KOPT-K1 (cell line): ENCODE results near the gene ZNF683.
A peak's percentile ranks its signal among the peaks of the same experiment; 100 is the strongest.
"Not testable (repeated sequence)": the region's sequence is repeated elsewhere in the genome, so short reads cannot be mapped to it uniquely, and the experiment has no call there.

Experiments
- H3K27ac ChIP-seq: fragments of 200-600 bp; sonication (generic); 2 replicates; pipeline ENCODE4 v1.5.1; 2016; ENCODE audit warnings: antibody characterized with exemption, mild to moderate bottlenecking, low read depth, low read length; ENCODE audit not compliant: poor library complexity, severe bottlenecking
- H3K36me3 ChIP-seq: fragments of 200-600 bp; sonication (generic); 2 replicates; pipeline ENCODE4 v1.5.1; 2017; ENCODE audit warnings: antibody characterized with exemption, mild to moderate bottlenecking, low read length, moderate library complexity; ENCODE audit not compliant: insufficient read depth
- H3K9me3 ChIP-seq: fragments of 200-600 bp; sonication (generic); 2 replicates; pipeline ENCODE4 v1.5.1; 2017; ENCODE audit warnings: antibody characterized with exemption, low read length, mild to moderate bottlenecking; ENCODE audit not compliant: insufficient read depth, poor library complexity, severe bottlenecking

Gene ZNF683

DNA sequence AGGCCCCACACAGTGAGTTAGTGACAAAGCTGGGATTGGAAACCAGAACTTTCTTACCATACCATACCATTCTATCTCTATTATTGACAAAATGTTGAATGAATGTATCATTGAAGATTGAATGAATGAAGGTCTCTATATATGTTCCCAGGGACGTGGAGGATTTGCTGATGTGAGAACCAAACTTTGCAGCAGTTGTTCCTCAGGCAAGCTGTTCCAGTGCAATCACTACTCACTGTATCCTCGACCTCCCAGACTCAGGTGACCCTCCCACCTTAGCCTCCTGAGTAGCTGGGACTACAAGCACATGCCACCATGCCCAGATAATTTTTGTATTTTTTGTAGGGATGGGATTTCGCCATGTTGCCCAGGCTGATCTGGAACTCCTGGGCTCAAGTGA is 26.5 kb upstream of the ZNF683 start:
- H3K9me3 ChIP-seq: no peaks in the 10 kb centered on the region
- no peak overlapping the region for H3K27ac ChIP-seq
- no peaks in the 10 kb centered on the region for H3K36me3 ChIP-seq

GRCh38 chr1:26395754-26396153 is 23.2 kb upstream of the ZNF683 start:
- H3K9me3 ChIP-seq: no peaks in the 10 kb centered on the region
- H3K27ac ChIP-seq: no peak overlapping the region
- H3K36me3 ChIP-seq: no peaks in the 10 kb centered on the region

DNA sequence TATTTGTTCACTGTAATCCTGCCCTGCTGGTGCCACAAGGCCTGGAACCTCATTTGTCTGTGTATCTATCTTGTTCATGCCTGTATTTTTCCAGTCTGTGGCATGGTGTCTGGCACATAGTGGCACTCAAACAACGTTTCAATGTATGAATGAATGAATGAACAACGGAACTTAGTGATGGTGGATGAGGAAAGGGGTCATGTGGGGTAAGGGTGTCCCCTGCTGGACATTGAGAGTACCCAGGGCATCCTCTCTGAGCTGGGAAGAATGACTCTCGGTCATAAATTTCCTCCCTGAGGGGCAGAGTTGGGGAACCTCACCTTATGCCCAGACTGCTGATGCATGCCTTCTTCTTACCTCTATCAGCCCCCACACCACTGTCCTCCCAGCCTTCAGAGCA is 18.9 kb upstream of the ZNF683 start:
- no peaks in the 10 kb centered on the region for H3K36me3 ChIP-seq
- H3K27ac ChIP-seq: no peak overlapping the region
- no peaks in the 10 kb centered on the region for H3K9me3 ChIP-seq

DNA sequence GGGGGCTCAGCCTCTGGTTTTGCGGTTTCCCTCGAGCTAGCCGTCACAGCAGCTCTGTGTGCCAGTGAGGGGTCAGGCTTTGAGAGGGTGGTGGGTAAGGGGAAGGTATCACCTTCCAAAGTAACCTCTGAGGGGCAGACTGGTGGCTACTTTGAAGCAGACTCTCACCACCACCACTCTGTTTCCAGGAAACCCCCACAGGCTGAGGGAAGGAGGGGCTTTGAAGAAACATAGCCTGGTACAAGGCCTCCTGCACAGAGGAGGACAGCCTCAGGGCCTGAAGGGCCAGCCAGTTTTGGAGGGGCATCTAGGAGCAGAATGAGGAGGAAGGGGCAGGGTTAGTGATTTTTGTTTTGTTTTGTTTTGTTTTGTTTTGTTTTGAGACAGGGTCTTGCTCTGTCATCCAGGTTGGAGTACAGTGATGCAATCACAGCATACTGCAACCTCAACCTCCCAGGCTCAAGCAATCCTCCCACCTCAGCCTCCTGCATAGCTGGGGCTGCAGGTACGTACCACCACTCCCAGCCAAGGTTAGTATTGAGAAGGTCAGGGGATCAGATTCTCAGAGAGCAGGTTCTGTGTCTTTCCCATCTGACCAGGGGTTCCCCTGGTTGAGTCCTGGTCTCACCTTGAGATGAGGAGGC is 17.2 kb upstream of the ZNF683 start:
- H3K9me3 ChIP-seq: no peaks in the 10 kb centered on the region
- peak overlapping the region; percentile 48 for H3K27ac ChIP-seq
- H3K36me3 ChIP-seq: no peaks in the 10 kb centered on the region

DNA sequence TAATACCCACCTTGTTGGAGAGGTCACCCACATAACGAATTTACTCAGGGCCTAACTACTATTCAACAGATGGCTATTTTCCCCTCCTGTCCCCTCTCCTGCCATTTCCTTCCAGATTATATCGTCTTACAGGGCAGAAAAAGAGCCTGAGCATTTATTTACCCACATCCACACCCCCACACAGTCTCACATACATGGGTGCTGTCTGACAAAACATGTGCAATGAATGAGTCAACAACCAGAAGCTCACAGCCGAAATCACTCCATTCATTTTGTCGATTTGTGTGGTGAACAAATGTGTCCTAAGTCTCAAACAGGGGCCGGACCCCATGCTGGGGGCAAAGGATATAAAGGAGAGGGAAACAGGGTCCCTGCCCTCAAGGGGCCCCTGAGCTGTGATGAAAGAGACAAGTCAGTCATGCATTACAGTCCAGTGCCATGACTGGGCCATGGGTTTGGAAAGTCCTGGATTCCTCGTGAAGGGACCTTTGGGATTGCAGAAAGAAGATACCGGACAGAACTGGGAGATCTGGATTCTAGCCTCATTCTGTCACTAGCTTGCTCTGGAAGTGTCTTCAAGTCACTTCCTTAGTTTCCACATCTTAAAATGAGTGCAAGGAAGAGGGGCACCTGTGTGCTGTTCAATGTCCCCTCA is 16.4 kb upstream of the ZNF683 start:
- H3K9me3 ChIP-seq: no peaks in the 10 kb centered on the region

GRCh38 chr1:26387447-26387846 is 14.9 kb upstream of the ZNF683 start:
- Histone ChIP-seq H3K9me3 (no peaks in the 10 kb centered on the region), H3K36me3 (no peaks in the 10 kb centered on the region), H3K27ac (no peak overlapping the region)

More for the DNA sequence above, 16.4 kb upstream of the ZNF683 start:
- Histone ChIP-seq H3K27ac (peak overlapping the region; percentile 48), H3K36me3 (no peaks in the 10 kb centered on the region)

DNA sequence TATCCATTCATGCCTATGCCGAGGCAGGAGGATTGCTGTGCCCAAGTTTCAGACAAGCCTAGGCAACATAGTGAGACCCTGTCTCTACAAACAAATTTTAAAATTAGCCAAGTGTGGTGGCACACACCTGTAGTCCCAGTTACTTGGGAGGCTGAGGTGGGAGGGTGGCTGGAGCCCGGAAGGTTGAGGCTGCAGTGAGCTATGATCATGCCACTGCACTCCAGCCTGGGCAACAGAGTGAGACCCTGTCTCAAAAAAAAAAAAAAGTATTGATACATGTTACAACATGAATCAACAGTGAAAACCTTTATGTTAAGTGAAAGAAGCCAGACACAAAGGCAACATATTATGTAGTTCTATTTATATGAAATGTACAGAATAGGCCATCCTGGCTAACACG is 12.5 kb upstream of the ZNF683 start:
- peak overlapping the region; percentile 33 for H3K27ac ChIP-seq
- H3K36me3 ChIP-seq, H3K9me3 ChIP-seq: not testable (repeated sequence)

DNA sequence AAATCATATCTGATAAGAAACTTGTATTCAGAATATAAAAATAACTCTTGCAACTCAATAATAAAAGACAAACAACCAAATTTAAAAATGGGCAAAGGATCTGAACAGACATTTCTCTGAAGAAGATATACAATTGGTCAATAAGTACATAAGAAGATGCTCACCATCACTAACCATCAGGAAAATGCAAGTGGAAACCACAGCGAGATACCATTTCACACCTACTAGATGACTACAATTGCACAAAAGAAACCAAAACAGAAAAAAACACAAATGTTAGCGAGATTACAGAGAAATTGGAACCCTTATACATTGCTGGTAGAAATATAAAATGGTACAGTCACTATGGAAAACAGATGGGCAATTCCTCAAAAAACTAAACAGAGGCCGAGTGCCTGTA is 11.5 kb upstream of the ZNF683 start:
- Histone ChIP-seq H3K9me3 (no peaks in the 10 kb centered on the region), H3K36me3 (no peaks in the 10 kb centered on the region), H3K27ac (no peak overlapping the region)

DNA sequence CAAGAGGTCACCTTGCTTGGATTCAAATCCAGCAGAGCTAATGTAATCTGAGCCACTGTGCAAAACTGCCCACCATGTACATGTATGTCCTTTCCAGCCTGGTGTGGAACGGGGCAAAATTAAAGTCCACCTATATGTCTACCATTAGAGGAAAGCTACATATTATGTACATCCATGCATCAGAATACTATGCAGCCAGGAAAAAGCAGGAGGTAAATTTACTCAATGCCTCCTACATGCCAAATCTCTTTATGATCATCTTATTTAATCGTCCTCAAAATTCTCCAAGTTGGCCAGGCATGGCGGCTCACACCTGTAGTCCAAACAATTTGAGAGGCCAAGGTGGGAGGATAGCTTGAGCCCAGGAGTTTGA is 6.3 kb upstream of the ZNF683 start:
- no peaks in the 10 kb centered on the region for H3K36me3 ChIP-seq
- H3K9me3 ChIP-seq: no peaks in the 10 kb centered on the region
- peak overlapping the region; percentile 84 for H3K27ac ChIP-seq

DNA sequence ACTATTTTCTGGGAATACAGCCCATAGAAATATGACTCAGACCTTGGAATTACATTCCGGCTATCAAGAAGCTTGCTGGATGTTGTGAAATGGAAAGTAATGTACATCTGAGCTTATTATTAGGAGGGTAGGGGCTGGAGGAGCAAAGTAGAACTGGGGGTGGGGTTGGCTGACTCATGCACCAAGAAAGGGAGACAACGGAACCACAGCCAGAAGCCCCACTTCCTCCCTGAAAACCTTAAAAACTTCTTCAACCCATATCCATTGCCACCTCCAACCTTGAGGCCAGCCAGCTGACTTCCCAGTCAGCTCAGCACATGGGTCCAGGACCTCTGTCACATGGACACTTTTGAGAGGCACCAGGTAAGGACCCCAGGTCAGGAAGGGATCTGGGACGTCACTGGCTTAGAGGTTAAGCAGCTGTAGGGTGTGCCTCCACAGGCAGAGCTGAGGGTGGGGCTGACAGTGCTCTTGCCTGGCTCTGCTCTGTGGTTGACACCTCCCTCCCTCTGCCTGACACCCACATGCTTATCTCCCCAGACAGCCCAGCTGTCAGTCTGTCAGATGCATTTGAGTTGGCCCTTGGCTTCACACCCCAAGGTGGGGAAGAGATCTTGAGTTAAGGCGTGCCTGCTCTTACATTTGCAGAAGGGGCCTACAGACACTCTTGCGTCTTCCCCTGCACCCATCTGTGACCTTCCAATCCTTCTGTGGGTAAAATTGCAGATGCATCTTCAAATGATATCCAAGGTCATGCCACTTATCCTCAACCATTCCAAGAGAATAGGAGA is 5.7 kb upstream of the ZNF683 start:
- no peaks in the 10 kb centered on the region for H3K36me3 ChIP-seq
- H3K9me3 ChIP-seq: no peaks in the 10 kb centered on the region
- peak overlapping the region; percentile 84 for H3K27ac ChIP-seq

GRCh38 chr1:26376050-26376449 is 3.5 kb upstream of the ZNF683 start:
- Histone ChIP-seq H3K36me3 (no peaks in the 10 kb centered on the region), H3K27ac (peak overlapping the region; percentile 84), H3K9me3 (no peaks in the 10 kb centered on the region)

- Histone ChIP-seq H3K9me3 (no peaks in the 10 kb centered on the region), H3K27ac (peak overlapping the region; percentile 73), H3K36me3 (no peaks in the 10 kb centered on the region)
Observed at GRCh38 chr1:26375081-26375480, 2.5 kb upstream of the ZNF683 start.

- peak overlapping the region; percentile 73 for H3K27ac ChIP-seq
- not testable (repeated sequence) for H3K9me3 ChIP-seq, H3K36me3 ChIP-seq
Observed at GRCh38 chr1:26374361-26374760, 1.8 kb upstream of the ZNF683 start.

DNA sequence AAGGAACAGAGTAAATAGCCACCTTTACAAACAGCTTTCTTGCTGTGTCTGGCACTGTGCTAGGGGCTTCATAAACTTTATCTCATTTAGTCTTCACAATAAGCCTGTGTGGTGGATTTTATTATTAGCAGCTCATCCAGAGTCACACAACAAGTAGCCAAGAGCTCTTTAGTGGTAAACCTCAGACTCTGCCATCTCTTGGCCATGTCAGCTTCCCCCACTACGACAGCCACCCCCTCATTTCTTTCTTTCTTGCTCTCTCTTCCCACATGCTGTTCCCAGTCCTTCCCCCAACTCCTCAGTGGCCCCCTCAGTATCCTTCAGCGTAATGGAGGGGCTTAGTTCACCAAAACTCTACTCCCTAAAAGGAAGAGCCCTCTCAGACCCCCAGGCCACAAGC is 1.2 kb upstream of the ZNF683 start:
- Histone ChIP-seq H3K36me3 (no peaks in the 10 kb centered on the region), H3K9me3 (no peaks in the 10 kb centered on the region), H3K27ac (peak overlapping the region; percentile 73)

DNA sequence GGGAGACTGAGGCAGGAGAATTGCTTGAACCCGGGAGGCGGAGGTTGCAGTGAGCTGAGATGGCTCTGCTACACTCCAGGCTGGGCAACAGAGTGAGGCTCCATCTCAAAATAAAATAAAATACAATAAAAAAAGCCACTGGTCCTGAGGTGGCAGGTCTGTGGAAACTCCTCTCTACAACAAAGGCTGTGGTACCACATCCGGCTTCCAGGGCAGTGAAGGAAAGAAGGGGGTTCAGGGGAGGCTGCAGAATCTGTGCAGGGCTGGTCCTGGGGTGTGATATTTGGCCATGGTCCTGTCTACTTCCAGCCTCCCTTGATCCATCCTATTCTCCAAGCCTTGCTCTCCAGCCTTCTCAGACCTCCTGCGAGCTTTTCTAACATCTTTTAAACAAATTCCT is 731 bp upstream of the ZNF683 start:
- no peaks in the 10 kb centered on the region for H3K36me3 ChIP-seq
- H3K27ac ChIP-seq: peak overlapping the region; percentile 73
- H3K9me3 ChIP-seq: no peaks in the 10 kb centered on the region
